H1 (cell line): ENCODE results near the gene PRLH. TPM values are rescaled to one million over a fixed set of nuclear protein-coding genes. Genes with fewer than 3 reads are reported as not detected.

Experiments used
- ATF3 ChIP-seq: IDR thresholded peaks from 2 replicates; pipeline ENCODE4 v1.6.1; 2011; ENCODE audit warnings: low read depth, mild to moderate bottlenecking, low read length; ENCODE audit not compliant: insufficient read depth
- CREB1 ChIP-seq: IDR thresholded peaks from 2 replicates; pipeline ENCODE4 v1.6.1; 2012; ENCODE audit warnings: inconsistent platforms
- polyA plus RNA-seq, 7 experiments: library from polyadenylated mRNA; depleted of rRNA in 3 of 7; stranded (reverse) in 5 of 7; unstranded in 2 of 7; fragments of >200 nt in 5 of 7; fragments of 200-250 nt in 2 of 7; gene quantifications; 1 replicate in 5 of 7; 2 replicates in 1 of 7; 4 replicates in 1 of 7; pipeline versions ENCODE4 v1.2.1 to v1.2.3, GENCODE V29; 2011 to 2013; ENCODE audit warnings: missing spikeins in 2 of 7, mixed read lengths in 2 of 7
- total RNA-seq: library from RNA; stranded (reverse); fragmentation: NEBNext Ultra II Directional; extraction: Animal tissue kit (Norgen Biotek cat#: 25700); gene quantifications from 2 replicates; pipeline ENCODE4 v1.2.1, GENCODE V29; 2021

Gene PRLH
- total and polyA plus RNA-seq, 2 of the 8 experiments (the other 6 are each of a cell fraction or from before 2014, with no cell fraction given): not detected

GRCh38 chr2:237599465-237600110, 33.2 kb downstream of the PRLH start (continued):
- TF ChIP-seq CREB1 (no peak), ATF3 (no peak)
